Neural cell (in vitro differentiated cells): Measurements from ENCODE around the gene DCBLD1.

ENCODE experiments used
- CTCF ChIP-seq: fragments of 450-650 bp; IDR thresholded peaks from 2 replicates; pipeline ENCODE4 v1.5.1; 2014; ENCODE audit warnings: antibody characterized with exemption, mild to moderate bottlenecking, moderate library complexity; ENCODE audit not compliant: poor library complexity, severe bottlenecking
- EZH2 ChIP-seq: fragments of 200-600, 300-800 bp; shearing (Covaris generic), sonication (generic); IDR thresholded peaks from 2 replicates; pipeline ENCODE4 v1.6.1; 2014; ENCODE audit warnings: antibody characterized with exemption, low read length, borderline replicate concordance, mild to moderate bottlenecking; ENCODE audit not compliant: insufficient read depth, poor library complexity, severe bottlenecking
- MXI1 ChIP-seq: fragments of 450-650 bp; conservative IDR thresholded peaks from 2 replicates; pipeline ENCODE4 v1.6.1; 2014; ENCODE audit warnings: antibody characterized with exemption, mild to moderate bottlenecking; ENCODE audit not compliant: poor library complexity, severe bottlenecking
- POLR2AphosphoS5 ChIP-seq: IDR thresholded peaks from 2 replicates; pipeline ENCODE4 v1.6.1; 2012
- SMC3 ChIP-seq: fragments of 450-650 bp; conservative IDR thresholded peaks from 2 replicates; pipeline ENCODE4 v1.6.1; 2014; ENCODE audit warnings: antibody characterized with exemption, mild to moderate bottlenecking, moderate library complexity; ENCODE audit not compliant: poor library complexity

- TF ChIP-seq SMC3 (no peak), CTCF (no peak), MXI1 (no peak), EZH2 (no peak), POLR2AphosphoS5 (no peak)
Observed at GRCh38 chr6:117497237-117497636, 14.8 kb downstream of the DCBLD1 start.
